ENCODE measurements around the gene TRIM17.

TRIM17 gene

DNA sequence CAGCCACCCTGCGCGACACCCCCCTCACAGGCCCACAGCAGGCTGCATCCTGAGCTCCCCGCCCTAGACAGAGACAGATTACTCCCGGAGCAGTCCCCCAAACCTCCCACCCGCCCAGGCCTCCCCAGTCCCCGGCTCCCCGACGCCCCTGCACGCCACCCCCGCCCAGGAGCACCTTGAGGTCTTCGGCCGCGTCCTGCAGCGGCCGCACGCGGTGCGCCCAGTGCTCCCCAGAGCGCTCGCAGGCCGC lies 10.8 kb downstream of the TRIM17 start:
- peaks cover 59% of the 10 kb centered on the region for H3K4me1 Mint-ChIP-seq
- DNase-seq, result no peak
- H3K27ac Mint-ChIP-seq, result peak overlapping the region; percentile 90
- peaks cover 47% of the 10 kb centered on the region for H3K36me3 Mint-ChIP-seq
- CTCF ChIA-PET, result interaction anchor here (2.8 kb wide), 1 partner anchor 51 kb away, joined by 15 read pairs; a partner anchor contains a TSS
- H3K27me3 Mint-ChIP-seq, result peaks cover 6% of the 10 kb centered on the region
- H3K4me3 Mint-ChIP-seq, result peak overlapping the region; percentile 96
- no peaks in the 10 kb centered on the region for H3K9me3 Mint-ChIP-seq

DNA sequence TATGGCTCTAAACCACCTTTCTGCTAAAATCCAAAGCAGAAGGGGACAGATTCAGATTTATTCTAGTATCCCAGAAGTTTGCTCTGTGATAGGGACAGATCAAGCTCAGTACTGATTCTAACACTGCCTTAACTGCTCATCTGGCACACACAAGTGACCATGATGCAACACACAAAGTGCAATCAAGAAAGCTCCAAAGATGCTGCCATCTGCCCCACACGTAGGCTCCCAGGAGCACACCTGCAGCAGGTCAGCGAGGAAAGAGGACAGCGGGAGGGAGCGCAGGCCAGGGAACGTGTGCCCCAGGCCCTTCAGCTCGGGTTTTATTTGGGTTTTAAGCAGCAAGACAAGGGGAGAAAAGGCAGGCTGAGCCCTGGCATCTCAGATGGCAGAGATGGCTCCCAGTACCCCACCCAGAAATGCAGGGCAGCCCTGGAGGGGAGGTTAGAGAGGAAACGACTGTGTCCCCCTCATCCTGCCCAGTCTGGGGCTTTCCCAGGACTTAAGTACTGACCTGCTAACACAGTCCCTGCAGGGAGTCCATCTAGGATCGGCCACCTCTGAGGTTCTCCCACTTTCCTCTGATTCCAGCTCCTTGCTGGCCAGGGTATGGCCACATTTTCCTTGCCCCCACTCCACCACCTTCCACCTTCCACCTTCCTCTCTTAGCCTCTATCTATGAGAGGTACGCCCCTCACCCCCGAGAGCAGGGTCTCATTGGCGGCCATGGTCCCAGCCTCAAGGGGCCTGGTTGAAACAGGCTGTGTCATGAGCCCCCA lies 11.3 kb downstream of the TRIM17 start:
- no peaks in the 10 kb centered on the region for H3K9me3 Mint-ChIP-seq
- peaks cover 6% of the 10 kb centered on the region for H3K27me3 Mint-ChIP-seq
- CTCF ChIA-PET, result interaction anchor here (1.0 to 2.8 kb wide), 2 partner anchors 51 to 110 kb away, joined by 3 to 15 read pairs; a partner anchor contains a TSS
- peaks cover 51% of the 10 kb centered on the region for H3K36me3 Mint-ChIP-seq
- peak overlapping the region; percentile 96 for H3K4me3 Mint-ChIP-seq
- H3K27ac Mint-ChIP-seq, result peak overlapping the region; percentile 90
- DNase-seq, result no peak
- H3K4me1 Mint-ChIP-seq, result peaks cover 63% of the 10 kb centered on the region

DNA sequence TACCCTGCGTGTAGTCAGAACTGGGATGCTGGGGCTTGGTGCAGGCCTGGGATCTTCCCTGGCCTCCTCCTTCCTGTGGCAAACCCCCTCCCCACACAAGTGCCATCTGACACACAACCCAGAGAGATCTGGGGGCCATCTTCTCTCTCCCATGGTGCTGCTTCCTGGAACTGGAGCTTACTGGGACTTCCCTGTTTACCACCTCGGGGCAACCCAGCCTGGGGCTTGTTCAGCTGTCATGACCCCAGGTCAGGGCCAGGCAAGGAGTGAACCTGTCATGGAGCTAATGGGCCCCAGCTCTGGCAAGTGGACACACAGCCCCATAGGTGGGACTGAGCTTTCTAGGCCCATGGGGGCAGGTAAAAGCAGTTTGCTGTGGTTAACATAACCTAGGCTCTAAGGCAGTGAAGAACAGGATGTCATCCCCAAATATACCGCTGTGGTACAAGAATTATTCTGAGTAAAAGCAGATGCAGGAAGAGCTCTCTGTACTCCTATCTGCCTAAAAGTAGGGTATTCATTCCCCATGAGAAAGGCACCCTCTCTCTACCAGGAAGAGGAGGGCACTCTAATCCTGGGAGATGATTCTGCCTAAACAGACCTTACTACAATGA lies 12.4 kb downstream of the TRIM17 start:
- CTCF ChIA-PET, result interaction anchor here (0.6 to 2.8 kb wide), 4 partner anchors 49 to 116 kb away, joined by 3 to 15 read pairs (median 4); a partner anchor contains a TSS
- peaks cover 6% of the 10 kb centered on the region for H3K27me3 Mint-ChIP-seq
- H3K27ac Mint-ChIP-seq, result peak overlapping the region; percentile 78
- peaks cover 52% of the 10 kb centered on the region for H3K36me3 Mint-ChIP-seq
- H3K4me1 Mint-ChIP-seq, result peaks cover 70% of the 10 kb centered on the region
- H3K4me3 Mint-ChIP-seq, result peak overlapping the region; percentile 96
- DNase-seq, result no peak
- H3K9me3 Mint-ChIP-seq, result no peaks in the 10 kb centered on the region

DNA sequence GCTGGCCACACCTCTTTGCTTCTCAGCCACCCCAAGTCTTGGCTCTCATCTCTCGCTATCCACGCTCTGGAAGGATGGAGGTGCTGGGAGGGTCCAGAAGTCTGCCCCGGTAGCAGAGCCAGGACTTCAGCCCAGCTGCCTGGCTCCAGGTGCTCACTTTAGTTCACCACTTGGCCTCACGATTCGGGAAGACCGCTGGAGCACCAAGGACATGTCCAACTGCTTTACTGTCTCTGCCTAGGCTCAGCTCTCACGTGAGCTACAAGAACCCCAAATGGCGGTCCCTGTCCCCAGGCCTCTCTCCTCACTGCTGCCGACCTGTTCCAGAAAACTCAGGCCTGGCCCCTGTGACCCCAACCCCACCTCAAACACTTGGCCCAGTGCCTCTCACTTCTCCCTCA lies 13.4 kb downstream of the TRIM17 start:
- DNase-seq, result no peak
- no peak overlapping the region for H3K4me3 Mint-ChIP-seq
- no peaks in the 10 kb centered on the region for H3K9me3 Mint-ChIP-seq
- H3K27ac Mint-ChIP-seq, result peak overlapping the region; percentile 51
- peaks cover 6% of the 10 kb centered on the region for H3K27me3 Mint-ChIP-seq
- H3K36me3 Mint-ChIP-seq, result peaks cover 53% of the 10 kb centered on the region
- H3K4me1 Mint-ChIP-seq, result peaks cover 72% of the 10 kb centered on the region
- CTCF ChIA-PET, result interaction anchor here (1.2 kb wide), 1 partner anchor 112 kb away, joined by 3 read pairs; no protein-coding TSS in a partner anchor

DNA sequence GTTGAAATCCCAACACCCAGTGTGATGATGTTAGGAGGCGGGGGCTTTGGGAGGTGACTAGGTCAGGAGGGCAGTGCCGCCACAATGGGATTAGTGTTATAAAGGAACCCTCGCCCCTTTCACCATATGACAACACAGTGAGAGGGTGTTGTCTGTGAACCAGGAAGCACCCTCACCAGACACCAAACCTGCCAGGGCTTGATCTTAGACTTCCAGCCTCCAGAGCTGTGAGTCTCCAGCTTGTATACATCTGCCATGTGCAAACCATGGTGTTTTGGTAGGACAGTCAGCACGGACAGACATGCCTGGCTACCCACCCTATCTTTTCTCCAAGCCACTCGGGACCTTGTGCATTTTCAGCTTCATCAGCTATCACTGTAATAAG lies 14.0 kb downstream of the TRIM17 start:
- peaks cover 59% of the 10 kb centered on the region for H3K36me3 Mint-ChIP-seq
- H3K27me3 Mint-ChIP-seq, result peaks cover 6% of the 10 kb centered on the region
- H3K27ac Mint-ChIP-seq, result peak overlapping the region; percentile 69
- H3K4me1 Mint-ChIP-seq, result peaks cover 74% of the 10 kb centered on the region
- DNase-seq, result no peak
- no peak overlapping the region for H3K4me3 Mint-ChIP-seq
- H3K9me3 Mint-ChIP-seq, result no peaks in the 10 kb centered on the region
- CTCF ChIA-PET, result interaction anchor here (1.2 kb wide), 1 partner anchor 113 kb away, joined by 3 read pairs; no protein-coding TSS in a partner anchor

DNA sequence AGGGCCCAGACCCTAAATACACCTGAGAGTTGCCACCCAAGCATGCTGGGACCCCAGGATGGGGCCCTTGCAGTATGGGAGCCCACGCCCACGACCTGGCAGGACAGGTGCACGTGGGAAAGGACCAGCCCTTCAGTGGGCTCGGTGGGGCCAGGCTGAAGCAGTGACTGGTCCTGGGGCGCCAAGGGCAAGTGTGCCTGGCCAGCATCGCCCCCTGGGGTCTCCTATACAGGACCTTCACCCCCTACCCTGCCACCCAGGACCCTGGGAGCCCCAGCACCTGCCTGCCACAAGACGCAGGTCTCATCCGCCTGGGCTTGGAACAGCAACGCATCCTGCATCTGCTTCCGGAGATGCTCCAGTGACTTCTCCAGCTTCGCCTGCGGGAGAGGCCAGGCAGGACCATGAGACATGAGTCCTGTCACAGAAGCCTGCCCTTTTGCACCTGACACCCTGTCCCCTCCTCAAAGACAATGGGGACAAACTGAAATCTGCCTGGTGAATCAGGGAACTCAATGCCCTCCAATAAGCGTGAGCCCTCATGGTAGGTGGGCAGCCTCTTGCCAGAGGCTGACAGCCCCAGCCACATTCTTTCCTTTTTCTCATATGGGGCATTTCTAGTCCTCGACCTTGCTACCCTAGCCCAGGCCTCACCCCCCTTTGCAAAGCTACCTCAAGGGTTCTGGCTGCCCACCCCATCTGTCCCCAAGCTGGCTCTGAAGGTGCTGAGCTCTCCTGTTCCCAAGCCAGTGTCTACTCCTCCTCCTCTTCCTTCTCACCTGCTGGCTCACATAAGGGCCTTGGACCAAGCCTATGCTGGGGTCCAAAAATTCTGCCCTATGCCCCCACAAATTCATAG lies 14.7 kb downstream of the TRIM17 start:
- H3K27me3 Mint-ChIP-seq, result peaks cover 6% of the 10 kb centered on the region
- CTCF ChIA-PET, result interaction anchor here (1.2 kb wide), 1 partner anchor 113 kb away, joined by 3 read pairs; no protein-coding TSS in a partner anchor
- peaks cover 76% of the 10 kb centered on the region for H3K4me1 Mint-ChIP-seq
- H3K4me3 Mint-ChIP-seq, result no peak overlapping the region
- peak overlapping the region; percentile 79 for H3K27ac Mint-ChIP-seq
- no peaks in the 10 kb centered on the region for H3K9me3 Mint-ChIP-seq
- DNase-seq, result no peak
- H3K36me3 Mint-ChIP-seq, result peaks cover 64% of the 10 kb centered on the region

DNA sequence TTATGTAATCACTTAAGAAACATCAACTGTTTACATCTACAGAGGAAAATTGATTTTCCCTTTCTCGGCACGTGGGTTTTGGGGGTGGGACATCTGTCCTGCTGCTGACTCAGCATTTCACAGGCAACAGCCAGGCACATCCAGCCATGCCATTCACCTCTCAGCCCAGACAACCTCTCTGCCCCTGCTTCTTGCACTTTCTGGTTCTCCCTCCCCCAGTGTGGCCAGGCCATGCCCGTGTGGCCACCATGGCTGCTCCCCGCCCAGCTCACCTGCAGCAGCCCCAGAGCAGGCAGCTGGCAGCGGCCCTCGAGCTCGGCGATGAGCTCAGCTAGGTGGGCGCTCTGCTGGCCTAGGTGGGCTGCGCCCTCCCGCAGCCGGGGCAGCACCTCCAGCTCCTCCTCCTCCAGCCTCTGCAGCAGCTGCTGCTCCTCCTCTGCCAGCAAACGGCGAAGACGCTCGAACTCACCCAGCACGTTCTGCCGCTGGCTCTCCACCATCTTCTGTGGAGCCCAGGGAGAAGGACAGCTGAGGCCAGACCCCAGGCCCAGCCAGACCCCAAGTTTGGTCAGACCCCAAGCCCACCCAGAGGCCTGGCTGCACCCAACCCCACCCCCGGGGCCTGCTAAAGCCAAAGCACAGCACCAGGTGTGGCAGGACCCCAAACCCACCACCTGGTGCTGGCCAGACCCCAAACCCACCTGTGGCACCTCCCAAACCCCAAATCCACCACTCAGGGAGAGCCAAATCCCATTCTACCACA lies 15.8 kb downstream of the TRIM17 start:
- Mint-ChIP-seq H3K36me3 (peaks cover 72% of the 10 kb centered on the region), H3K27me3 (no peaks in the 10 kb centered on the region), H3K4me1 (peaks cover 80% of the 10 kb centered on the region), H3K4me3 (no peak overlapping the region), H3K27ac (no peak overlapping the region), H3K9me3 (no peaks in the 10 kb centered on the region)
- CTCF ChIA-PET, result no interaction called here
- DNase-seq, result no peak

DNA sequence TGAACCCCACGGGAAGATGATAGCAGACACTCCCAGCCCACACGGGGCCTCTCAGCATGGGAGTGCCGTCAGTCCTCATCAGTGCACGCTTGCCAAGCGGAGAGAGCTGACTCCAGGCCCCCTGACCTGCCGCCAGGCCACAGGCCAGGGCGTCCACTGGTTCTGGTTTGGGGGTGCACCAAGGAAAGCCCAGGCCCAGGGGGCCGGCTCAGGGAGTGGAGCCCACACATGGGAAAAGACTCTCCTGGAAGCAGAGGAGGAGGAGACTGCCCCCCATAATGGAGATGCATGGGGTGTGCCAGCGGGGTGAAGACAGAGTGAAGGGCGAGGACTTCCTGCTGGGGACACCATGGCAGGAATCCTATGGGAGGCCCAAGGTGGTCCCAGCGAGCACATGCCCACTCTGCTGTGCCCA lies 16.4 kb downstream of the TRIM17 start:
- Mint-ChIP-seq H3K27me3 (no peaks in the 10 kb centered on the region), H3K4me1 (peaks cover 76% of the 10 kb centered on the region), H3K27ac (no peak overlapping the region), H3K4me3 (no peak overlapping the region), H3K9me3 (no peaks in the 10 kb centered on the region), H3K36me3 (peaks cover 73% of the 10 kb centered on the region)
- no peak for DNase-seq
- CTCF ChIA-PET, result no interaction called here

DNA sequence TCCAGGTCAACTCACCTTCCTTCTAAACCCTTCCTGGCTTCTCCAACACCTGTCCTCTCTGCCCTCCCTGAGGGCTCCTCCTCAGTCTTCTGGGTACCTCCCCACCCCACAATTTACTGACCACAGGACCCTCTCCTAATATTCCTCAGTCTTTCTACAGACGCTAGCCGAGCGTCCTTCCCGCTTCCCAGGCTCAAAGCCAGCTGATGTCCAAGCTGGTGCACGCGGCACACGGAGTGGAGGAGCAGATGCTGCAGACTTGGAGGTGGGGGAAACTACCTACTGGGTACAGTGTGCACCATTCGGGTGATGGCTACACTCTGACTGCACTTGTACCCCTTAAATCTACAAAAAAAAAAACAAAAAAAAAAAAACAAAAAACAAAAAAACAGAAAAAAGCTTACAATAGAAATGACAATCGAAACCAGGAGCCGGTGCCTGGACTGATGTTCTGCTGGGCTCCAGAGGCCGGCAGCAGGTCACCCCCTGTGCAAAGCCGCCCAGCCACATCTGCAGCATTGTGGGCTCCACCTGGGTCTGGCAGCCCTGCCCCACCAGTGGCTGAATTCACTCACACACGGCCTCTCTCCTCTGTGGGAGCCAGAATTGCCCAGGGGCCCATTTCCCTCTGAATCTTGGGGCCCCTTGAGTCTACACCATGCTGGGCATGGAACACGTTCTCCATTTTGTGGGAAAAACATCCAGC lies 17.0 kb downstream of the TRIM17 start:
- CTCF ChIA-PET, result no interaction called here
- no peak for DNase-seq
- no peak overlapping the region for H3K27ac Mint-ChIP-seq
- no peaks in the 10 kb centered on the region for H3K27me3 Mint-ChIP-seq
- H3K36me3 Mint-ChIP-seq, result peaks cover 71% of the 10 kb centered on the region
- no peaks in the 10 kb centered on the region for H3K9me3 Mint-ChIP-seq
- peaks cover 71% of the 10 kb centered on the region for H3K4me1 Mint-ChIP-seq
- no peak overlapping the region for H3K4me3 Mint-ChIP-seq

DNA sequence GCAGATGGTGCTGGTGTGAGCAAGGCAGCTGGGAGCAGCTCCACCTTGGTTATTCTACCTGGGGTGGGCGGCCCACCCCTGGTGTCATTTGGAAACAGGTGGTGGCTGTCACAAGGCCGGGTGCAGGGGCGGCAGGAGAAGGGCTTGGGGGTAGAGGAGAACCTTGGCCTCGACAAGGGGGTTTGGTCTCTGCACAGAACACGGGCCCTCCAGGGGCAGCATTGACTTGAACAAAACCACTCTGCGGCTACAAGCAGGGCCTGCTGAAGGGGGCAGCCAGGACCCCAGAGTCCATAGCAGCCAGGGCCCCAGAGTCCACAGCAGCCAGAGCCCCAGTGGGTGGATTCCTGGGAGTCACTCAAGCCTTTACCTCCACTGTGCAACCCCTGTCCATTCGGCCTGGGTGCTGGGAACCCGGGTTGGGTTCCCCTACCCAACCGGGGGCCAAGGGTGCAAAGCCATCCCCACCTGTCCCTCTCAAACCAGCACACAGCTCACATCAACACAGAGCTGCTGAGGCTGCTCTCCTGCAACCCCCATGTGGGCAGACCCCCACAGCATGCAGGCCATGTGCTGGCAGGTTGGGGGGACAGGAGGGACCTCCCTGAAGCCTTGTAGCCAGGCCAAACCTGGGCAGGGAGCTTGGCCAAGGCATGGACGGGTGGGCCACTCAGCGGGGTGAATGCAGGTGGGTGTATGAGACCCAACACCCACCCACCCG lies 17.8 kb downstream of the TRIM17 start:
- no peak for DNase-seq
- Mint-ChIP-seq H3K27ac (no peak overlapping the region), H3K27me3 (no peaks in the 10 kb centered on the region), H3K36me3 (peaks cover 68% of the 10 kb centered on the region), H3K4me3 (no peak overlapping the region), H3K4me1 (peaks cover 63% of the 10 kb centered on the region), H3K9me3 (no peaks in the 10 kb centered on the region)
- CTCF ChIA-PET, result no interaction called here

DNA sequence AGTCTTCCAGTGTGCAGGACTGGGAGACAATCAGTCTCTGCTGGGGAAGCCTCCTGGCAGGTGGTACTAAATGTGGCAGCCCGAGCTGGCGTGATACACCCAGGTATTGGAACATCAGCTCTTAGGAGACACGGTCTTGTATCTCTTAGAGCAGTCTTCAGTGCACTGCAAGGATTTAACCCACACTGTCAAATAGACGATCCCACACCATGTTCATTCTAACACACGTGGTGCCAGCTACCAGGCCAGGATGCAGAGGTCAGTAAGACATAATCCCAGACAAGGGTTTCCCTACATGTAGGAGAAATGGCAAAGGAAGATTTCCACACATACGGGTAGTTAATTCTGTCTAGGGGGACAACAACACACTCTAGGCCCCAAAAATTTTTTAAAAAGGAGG lies 18.7 kb downstream of the TRIM17 start:
- Mint-ChIP-seq H3K27ac (peak overlapping the region; percentile 83), H3K9me3 (no peaks in the 10 kb centered on the region), H3K4me1 (peaks cover 54% of the 10 kb centered on the region), H3K27me3 (no peaks in the 10 kb centered on the region), H3K4me3 (no peak overlapping the region), H3K36me3 (peaks cover 62% of the 10 kb centered on the region)
- CTCF ChIA-PET, result no interaction called here
- DNase-seq, result no peak

DNA sequence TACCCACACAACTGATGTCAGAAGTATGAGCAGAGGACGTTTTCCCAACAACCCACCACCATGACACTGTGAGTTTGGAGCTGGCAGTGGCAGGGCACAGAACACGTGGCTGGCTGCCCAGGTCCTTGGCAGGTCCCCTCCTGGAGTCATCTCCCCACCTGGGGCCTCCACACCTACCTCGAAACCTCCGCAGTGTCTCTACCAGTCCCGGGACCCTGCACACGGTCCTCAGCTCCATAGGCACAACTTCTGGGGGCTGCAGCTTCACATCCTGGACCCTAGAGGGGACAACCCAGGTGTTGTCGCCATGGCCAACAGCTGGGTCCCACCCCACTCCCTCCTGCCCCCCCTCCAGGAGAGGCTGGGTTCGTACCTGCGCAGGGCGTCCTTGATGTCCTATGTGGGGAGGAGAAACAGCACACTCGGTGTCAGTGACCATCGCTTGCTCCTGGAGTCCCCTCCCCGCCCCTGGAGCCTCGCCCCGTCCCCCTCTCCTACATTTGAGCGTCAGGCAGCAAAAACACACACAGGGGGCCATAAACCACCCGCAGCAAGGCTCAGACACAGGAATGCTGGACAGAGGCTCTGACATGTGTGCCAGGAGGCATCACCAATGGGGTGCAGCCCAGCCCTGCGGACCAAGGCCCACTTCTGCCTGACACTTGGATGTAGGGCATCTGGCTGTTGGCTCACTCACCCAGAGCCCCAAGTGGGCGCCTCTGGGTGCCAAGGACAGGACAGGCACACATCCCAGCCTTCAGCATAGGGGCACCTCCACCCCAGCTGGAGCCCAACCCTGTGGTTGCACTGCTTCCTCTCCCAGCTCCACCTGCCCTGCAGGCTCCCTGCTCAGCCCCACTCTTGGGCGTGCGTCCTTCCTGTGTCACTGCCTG lies 19.6 kb downstream of the TRIM17 start:
- Mint-ChIP-seq H3K27me3 (no peaks in the 10 kb centered on the region), H3K9me3 (no peaks in the 10 kb centered on the region), H3K4me1 (peaks cover 44% of the 10 kb centered on the region), H3K4me3 (no peak overlapping the region), H3K27ac (peak overlapping the region; percentile 83), H3K36me3 (peaks cover 56% of the 10 kb centered on the region)
- CTCF ChIA-PET, result no interaction called here
- peak; percentile 43 for DNase-seq

Data from activated naive CD4-positive, alpha-beta T cell treated with anti-CD3 and anti-CD28 coated beads, Interleukin-2, amount 10 ng/mL, durations not matched to agents 7 days and 5 days (primary cell).